Measurements from ENCODE around the gene UBL4A. TPM values are rescaled to one million over a fixed set of nuclear protein-coding genes. Genes with fewer than 3 reads are reported as not detected.

The UBL4A gene
- total RNA-seq, 4 donors from 2014 or later = 26.7 to 32.6 (median 30.1) TPM

DNA sequence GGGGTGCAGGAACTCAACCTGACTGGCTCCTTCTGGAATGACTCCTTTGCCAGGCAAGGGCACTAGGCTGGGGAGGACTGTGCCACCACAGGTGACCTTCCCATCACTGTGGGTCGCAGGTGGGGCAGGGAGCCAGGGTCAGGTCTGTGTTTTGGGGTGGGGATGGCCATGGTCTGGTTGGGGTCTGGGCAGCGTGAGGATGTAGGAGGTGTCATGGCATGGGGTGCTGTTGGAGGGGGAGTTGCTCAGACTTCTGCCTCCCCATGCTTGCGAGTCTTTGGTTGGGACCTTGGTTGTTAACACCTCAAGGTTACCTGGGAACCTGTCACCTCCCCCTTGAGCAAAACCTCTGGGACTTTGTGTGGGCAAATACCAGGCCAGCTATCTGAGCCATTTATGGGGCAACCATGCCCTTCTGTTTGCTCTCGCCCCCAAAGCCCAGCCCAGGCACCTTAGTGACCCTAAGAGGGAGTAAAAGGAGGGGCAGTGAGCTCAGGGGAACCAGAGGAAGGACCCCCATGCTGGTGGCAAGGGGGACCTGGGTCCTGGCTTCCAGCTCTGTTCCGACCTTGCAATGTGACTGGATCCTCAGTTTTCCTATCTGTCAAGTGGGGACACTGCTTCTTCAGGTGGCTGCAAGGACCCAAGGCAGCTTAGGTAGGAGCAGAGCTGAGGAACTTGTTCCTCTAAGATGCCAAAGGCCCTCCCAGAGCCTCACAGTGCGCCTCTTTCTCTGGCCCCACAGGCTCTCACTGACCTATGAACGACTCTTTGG is 51.8 kb downstream of the UBL4A start:
- TF ChIP-seq, protein P1, sequence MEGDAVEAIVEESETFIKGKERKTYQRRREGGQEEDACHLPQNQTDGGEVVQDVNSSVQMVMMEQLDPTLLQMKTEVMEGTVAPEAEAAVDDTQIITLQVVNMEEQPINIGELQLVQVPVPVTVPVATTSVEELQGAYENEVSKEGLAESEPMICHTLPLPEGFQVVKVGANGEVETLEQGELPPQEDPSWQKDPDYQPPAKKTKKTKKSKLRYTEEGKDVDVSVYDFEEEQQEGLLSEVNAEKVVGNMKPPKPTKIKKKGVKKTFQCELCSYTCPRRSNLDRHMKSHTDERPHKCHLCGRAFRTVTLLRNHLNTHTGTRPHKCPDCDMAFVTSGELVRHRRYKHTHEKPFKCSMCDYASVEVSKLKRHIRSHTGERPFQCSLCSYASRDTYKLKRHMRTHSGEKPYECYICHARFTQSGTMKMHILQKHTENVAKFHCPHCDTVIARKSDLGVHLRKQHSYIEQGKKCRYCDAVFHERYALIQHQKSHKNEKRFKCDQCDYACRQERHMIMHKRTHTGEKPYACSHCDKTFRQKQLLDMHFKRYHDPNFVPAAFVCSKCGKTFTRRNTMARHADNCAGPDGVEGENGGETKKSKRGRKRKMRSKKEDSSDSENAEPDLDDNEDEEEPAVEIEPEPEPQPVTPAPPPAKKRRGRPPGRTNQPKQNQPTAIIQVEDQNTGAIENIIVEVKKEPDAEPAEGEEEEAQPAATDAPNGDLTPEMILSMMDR (IDR thresholded peaks at IDR 0.05; ENCODE audit: low read depth) = no peak

Small RNA genes within 50 kb of the gene (small RNA-seq; reads per million reads assigned to genes)
- 0.36 reads per million for gene MIR6858
- gene RN7SL697P = not detected

Other genes with a start within 250 kb of the UBL4A start
- not detected for gene OPN1MW3, start 229.0 kb downstream of the UBL4A start, total RNA-seq
- gene TEX28, start 191.5 kb downstream of the UBL4A start, total RNA-seq = not detected
- under 1 TPM in 2 of 4 donors, not detected in 2; 0.34 to 0.66 TPM for gene TKTL1, start 190.8 kb downstream of the UBL4A start, total RNA-seq
- 1,000 to 10,000 TPM in 1 of 4 donors, 100 to 1,000 TPM in 3; 462 to 1,045 (median 723) TPM for gene FLNA, start 112.0 kb downstream of the UBL4A start, total RNA-seq
- gene EMD, start 107.3 kb downstream of the UBL4A start, total RNA-seq = 10 to 100 TPM; 27.6 to 37.9 (median 30.2) TPM
- 1,000 to 10,000 TPM; 3,672 to 6,817 (median 5,466) TPM for gene RPL10, start 88.2 kb downstream of the UBL4A start, total RNA-seq
- 10 to 100 TPM; 22.2 to 42.8 (median 38.0) TPM for gene DNASE1L1, start 77.4 kb downstream of the UBL4A start, total RNA-seq
- gene TAFAZZIN, start 75.1 kb downstream of the UBL4A start, total RNA-seq = 100 to 1,000 TPM in 1 of 4 donors, 10 to 100 TPM in 3; 23.5 to 102 (median 40.7) TPM
- gene ATP6AP1, start 57.9 kb downstream of the UBL4A start, total RNA-seq = 10 to 100 TPM; 33.6 to 94.5 (median 43.9) TPM
- gene GDI1, start 49.5 kb downstream of the UBL4A start, total RNA-seq = 10 to 100 TPM; 45.3 to 89.7 (median 61.6) TPM
- gene FAM50A, start 42.5 kb downstream of the UBL4A start, total RNA-seq = 100 to 1,000 TPM in 2 of 4 donors, 10 to 100 TPM in 2; 37.3 to 104 (median 78.3) TPM
- gene PLXNA3, start 28.3 kb downstream of the UBL4A start, total RNA-seq = 10 to 100 TPM in 3 of 4 donors, 1 to 10 TPM in 1; 5.6 to 17.9 (median 11.6) TPM
- 10 to 100 TPM in 3 of 4 donors, 1 to 10 TPM in 1; 5.7 to 17.0 (median 14.9) TPM for gene LAGE3, start 7.3 kb downstream of the UBL4A start, total RNA-seq
- 10 to 100 TPM in 3 of 4 donors, 1 to 10 TPM in 1; 8.2 to 18.3 (median 15.9) TPM for gene SLC10A3, start 4.0 kb upstream of the UBL4A start, total RNA-seq
- gene FAM3A, start 29.6 kb upstream of the UBL4A start, total RNA-seq = 10 to 100 TPM; 10.1 to 49.7 (median 38.3) TPM
- 10 to 100 TPM; 37.2 to 90.6 (median 46.5) TPM for gene G6PD, start 60.2 kb upstream of the UBL4A start, total RNA-seq
- 10 to 100 TPM in 2 of 4 donors, 1 to 10 TPM in 2; 8.5 to 19.0 (median 11.4) TPM for gene IKBKG, start 61.0 kb upstream of the UBL4A start, total RNA-seq
- gene CTAG1A, start 98.5 kb upstream of the UBL4A start, total RNA-seq = not detected
- not detected for gene CTAG1B, start 132.7 kb upstream of the UBL4A start, total RNA-seq
- not detected for gene CTAG2, start 167.0 kb upstream of the UBL4A start, total RNA-seq